ENCODE results near the gene AP5Z1.

The AP5Z1 gene

GRCh38 chr7:4820967-4821471 lies 45.6 kb downstream of the AP5Z1 start:
- no peak for DNase-seq (ENCODE audit: low read depth)

DNA sequence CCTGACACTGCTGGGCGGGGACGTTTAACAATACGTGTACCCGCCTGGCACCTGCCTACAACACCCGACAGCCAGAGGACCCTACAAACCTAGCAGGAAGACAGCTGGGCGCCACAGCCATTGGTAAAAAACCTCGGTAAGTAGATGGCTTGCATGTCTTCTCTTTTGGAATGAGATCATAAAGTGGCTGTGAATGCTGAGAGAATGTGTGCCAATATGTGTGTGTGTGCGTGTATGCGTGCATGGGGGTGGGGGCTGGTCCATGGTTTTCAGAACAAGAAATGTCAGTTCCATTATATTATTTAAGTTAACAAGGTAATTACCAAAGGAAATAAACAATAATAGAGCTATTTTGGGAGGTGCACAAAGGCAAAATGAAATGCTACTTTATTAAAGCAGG lies 47.3 kb downstream of the AP5Z1 start:
- no peak for DNase-seq (ENCODE audit: low read depth)

- no peak for DNase-seq (ENCODE audit: low read depth)
Observed at GRCh38 chr7:4823441-4824119, 48.2 kb downstream of the AP5Z1 start.

DNA sequence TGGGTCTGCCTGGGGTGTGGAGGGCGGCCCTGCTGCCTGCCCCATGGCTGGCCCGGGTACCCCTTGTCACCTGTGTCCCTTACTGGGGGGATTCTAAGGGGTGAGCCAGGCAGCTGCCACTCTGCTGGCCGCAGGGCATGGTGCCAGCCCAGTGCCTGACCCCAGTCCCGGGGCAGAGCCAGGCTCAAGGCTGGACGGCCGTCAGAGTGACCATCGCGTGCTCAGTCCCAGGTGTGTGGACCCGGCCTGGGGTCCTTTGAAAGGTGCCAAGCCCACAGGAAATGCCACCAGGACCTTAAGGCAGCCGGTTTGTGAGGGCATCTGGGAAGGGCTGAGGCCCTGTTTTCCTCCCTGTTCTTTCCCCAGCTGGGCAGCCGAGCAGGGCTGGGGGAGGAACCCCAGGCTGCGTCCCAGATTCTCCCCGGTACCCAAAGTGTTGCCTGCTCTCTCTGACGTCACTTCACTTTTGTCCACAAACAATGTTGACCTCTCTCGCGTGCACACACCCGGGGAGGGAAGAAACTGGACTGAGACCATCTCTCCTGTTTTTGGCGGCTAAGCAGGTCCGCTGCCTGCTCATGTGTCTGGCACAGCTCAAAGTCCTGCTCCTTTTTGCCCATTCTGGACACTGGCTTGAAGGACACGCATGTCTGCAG lies 48.8 kb downstream of the AP5Z1 start:
- DNase-seq (ENCODE audit: low read depth): no peak

DNA sequence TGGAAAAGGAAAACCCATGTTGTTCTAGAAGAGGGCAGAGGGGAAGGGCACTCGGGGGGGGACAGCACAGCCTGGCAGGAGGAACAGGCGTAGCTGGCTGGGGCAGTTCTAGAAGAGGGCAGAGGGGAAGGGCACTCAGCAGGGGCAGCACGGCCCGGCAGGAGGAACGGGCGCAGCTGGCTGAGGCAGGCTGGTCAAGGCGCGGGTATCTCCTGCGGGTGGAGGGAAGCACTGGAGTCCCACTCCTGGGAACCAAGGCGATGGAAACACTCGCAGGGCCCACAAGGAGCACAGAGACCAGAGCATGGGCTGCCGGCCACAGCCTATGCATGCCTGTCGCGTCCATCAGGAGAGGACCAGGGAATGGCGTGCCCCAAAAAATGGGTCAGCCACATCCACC lies 49.7 kb downstream of the AP5Z1 start:
- DNase-seq (ENCODE audit: low read depth): no peak

- DNase-seq (ENCODE audit: low read depth): no peak
Observed at GRCh38 chr7:4828720-4829383, 53.4 kb downstream of the AP5Z1 start.

DNA sequence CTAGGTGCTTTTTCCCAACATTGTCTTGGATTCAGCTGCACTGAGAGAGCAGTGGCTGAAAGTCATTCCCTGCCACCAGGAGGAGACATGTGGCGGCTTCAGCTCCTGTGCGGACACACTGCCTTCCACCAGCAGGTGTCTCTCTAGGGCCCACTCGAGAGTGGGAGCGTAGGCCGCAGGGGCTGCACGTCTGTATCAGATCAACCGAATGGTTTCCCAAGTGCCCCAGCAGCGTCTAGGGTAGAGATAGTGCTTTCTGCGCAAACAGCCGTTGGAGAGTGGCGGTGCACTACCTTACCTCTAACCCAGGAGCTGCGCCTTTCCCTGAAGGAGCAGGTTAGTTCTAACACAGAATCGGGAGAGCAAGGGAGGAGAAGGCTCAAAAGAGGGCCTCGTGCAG lies 54.8 kb downstream of the AP5Z1 start:
- DNase-seq (ENCODE audit: low read depth): peak; percentile 36

GRCh38 chr7:4831723-4832495 lies 56.5 kb downstream of the AP5Z1 start:
- no peak for DNase-seq (ENCODE audit: low read depth)

DNA sequence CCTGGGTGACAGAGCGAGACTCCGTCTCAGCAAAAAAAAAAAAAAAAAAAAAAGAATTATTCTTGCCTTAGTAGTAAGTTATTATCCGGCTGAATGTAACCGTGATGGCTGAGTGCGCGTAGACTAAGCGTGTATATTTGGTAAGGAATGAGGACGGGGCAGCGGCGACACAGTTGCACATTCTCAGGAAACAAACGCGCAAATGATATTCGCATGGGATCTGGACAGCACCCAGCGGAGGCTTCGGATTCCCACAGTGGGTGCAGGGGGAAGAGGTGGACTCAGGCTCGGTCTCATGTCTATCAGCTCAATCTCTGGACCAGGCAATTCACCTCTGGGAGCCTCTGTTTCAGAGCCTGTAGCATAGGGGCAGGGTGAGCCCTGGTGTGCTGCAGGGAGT lies 57.3 kb downstream of the AP5Z1 start:
- no peak for DNase-seq (ENCODE audit: low read depth)

- no peak for DNase-seq (ENCODE audit: low read depth)
Observed at GRCh38 chr7:4833176-4833575, 57.8 kb downstream of the AP5Z1 start.

- DNase-seq (ENCODE audit: low read depth): no peak
Observed at GRCh38 chr7:4833691-4834600, 58.5 kb downstream of the AP5Z1 start.

GRCh38 chr7:4834601-4835397 lies 59.4 kb downstream of the AP5Z1 start:
- no peak for DNase-seq (ENCODE audit: low read depth)

GRCh38 chr7:4835398-4836205 lies 60.2 kb downstream of the AP5Z1 start:
- no peak for DNase-seq (ENCODE audit: low read depth)

- no peak for DNase-seq (ENCODE audit: low read depth)
Observed at GRCh38 chr7:4836206-4836661, 60.8 kb downstream of the AP5Z1 start.

DNA sequence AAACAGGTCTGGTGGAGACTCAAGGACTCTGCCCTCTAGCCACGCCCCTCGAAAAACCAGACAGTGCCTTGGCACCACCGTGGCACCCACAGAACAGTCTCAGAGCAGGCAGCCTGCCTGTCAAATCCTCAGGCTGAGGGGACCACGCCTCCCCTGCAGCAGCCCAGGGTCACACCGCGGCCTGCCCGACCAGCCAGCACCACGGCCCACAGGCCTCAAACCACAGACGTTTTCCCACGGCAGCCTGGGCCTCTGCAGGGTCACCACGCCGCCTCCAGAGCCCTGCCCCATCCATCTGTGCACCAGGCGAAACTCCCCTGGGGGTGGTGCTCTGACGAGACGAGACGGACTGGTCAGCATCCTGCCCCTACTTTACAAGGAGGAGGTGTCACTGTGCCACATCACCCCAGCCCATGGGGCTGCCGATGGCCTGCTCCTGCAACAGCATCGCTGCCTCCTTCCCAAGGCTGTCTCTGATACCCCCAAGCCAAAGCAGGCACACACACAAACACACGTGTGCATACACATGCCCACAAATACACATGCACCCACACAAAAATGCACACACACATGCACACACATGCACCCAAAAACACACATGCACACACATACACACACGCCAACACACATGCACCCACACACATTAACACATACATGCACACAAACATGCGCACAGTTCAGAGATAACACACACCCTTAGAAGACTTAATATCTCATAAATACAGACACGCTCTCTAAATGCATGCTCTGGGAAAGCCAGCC lies 61.8 kb downstream of the AP5Z1 start:
- no peak for DNase-seq (ENCODE audit: low read depth)

- no peak for DNase-seq (ENCODE audit: low read depth)
Observed at GRCh38 chr7:4837803-4838625, 62.6 kb downstream of the AP5Z1 start.

DNA sequence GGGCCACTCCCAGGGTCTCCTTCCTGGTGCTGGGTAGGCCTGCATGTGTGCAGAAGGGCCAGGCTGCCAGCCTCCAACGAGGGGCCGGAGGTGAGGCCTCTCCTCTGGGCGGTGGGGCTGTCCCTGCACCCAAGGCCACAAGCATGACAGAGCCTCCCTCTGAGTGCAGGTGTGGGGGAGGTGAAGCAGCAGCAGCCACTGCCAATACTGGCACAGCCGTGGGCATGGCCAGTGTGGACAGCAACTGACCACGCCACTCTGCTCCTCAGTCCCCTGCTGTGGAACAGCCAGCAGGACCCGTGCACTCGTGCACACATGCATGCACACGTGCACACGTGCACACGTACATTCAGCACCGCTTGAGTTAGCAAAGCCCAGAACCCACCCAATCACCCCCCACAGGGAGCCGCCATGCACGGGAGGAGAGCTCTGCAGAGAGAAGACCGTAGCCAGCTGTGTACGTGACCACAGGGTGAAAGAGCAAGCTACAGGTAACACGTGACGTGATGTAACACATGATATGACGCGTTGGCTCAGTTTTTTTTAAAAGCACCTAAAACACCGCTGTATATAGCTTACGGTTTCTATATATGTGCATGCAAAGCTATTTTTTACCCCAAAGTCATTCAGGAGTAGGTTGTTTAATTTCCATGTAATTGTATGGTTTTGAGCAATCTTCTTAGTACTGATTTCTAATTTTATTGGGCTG lies 63.4 kb downstream of the AP5Z1 start:
- DNase-seq (ENCODE audit: low read depth): no peak
